Uterus (tissue), 2 donors: ENCODE measurements around the gene WWOX.

Source experiments
- CTCF ChIP-seq, 4 experiments: fragments of 200-600 bp in 2 of 4; fragments of 450-650 bp in 2 of 4; sonication (generic) in 2 of 4; IDR thresholded peaks; one replicate each; pipeline ENCODE4 v1.5.1; 2016 to 2019; ENCODE audit warnings: antibody characterized with exemption in 4 of 4, mild to moderate bottlenecking in 2 of 4, moderate library complexity in 1 of 4
- POLR2A ChIP-seq, 2 donors: fragments of 450-650 bp; IDR thresholded peaks; one replicate each; pipeline ENCODE4 v1.6.1; 2016; ENCODE audit warnings: antibody characterized with exemption in 2 of 2, mild to moderate bottlenecking in 1 of 2, moderate library complexity in 1 of 2

GRCh38 chr16:78220571-78220970, 121.1 kb downstream of the WWOX start:
- TF ChIP-seq CTCF (IDR thresholded peaks at IDR 0.05) (no peak), POLR2A (IDR thresholded peaks at IDR 0.05) (no peak)
